HG03097 (cell line): Measurements from ENCODE around the gene MYB.
"Not testable (repeated sequence)": the region's sequence is repeated elsewhere in the genome, so short reads cannot be mapped to it uniquely, and the experiment has no call there.

ENCODE experiments used
- ATAC-seq: cut with Tn5 transposase; IDR thresholded peaks from one replicate; pipeline ENCODE4 v1.9.1; 2021; ENCODE audit not compliant: unreplicated experiment, low FRiP score

The MYB gene

GRCh38 chr6:135240711-135241110, 59.6 kb downstream of the MYB start:
- ATAC-seq = no peak

DNA sequence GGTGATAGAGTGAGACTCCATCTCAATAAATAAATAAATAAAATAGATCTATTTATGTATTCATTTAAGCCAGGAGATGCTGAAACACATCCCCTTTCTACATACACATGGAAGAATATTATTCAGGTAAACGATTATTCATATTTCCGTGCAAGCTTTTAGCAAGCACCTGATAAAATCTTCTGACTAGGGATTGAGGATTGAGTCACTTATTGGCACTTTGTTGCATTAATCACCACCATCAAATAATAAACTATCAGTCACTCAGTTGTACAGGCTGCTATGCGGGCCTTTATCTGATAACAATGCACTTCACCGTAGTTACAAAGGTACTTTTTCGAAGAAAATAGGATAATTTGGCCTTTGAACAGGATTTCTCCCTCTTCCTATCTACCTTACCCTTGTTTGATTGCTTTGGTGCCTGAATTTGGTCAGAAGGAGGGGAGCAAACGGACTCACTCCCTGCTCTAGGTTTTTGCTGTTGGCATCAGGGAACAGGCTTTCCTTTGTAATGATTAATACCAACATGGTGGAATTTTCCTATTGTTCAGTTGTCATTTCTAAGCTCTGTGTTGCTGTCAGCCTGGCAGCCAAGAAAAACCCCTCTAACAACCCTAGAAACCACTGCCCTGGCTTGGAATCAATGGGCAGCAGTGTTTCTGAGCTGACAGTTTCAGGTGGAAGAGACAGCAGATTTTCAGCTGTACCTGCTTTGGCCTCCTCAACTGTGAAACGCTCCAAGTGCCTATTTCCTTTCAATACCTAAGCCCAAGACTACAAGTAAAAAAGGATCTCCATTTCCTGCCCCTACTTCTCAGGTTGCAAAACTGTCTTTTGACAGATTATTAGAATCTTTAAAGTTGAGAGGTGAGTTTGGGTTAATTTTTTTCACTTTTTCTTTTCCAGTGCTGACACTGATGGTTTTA, 63.0 kb downstream of the MYB start:
- ATAC-seq = no peak

DNA sequence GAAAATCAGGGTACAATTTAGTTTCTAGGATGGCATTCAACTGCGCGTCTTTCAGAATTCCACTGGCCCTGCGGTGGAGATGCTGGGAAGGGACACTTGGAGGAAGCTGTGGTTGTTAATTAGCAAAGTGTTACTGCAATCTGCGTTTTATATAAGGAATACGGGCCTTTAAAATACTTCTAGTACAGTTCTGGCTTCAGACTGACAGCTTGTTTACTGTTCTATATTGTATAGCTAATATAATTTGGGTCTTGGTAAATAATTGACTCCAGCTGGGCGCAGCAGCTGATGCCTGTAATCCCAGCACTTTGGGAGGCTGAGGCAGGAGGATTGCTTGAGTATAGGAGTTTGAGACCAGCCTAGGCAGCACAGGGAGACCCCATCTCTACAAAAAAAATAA, 63.7 kb downstream of the MYB start:
- no peak for ATAC-seq

DNA sequence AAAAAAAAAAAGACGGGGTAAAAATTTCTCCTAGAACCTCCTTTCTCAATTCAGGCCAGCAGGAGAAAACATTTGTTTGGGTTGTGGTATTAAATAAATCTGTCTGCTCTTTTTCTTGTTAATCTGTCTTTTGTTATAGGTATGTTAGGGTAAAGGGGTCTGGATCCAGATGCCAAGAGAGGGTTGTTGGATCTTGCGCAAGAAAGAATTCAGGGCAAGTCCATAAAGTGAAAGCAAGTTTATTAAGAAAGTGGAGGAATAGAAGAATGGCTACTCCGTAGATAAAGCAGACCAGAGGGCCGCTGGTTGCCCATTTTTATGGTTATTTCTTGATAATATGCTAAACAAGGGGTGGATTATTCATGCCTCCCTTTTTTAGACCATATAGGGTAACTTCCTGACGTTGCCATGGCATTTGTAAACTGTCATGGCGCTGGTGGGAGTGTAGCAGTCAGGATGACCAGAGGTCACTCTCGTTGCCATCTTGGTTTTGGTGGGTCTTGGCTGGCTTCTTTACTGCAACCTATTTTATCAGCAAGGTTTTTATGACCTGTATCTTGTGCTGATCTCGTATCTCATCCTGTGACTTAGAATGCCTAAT, 65.4 kb downstream of the MYB start:
- not testable (repeated sequence) for ATAC-seq

DNA sequence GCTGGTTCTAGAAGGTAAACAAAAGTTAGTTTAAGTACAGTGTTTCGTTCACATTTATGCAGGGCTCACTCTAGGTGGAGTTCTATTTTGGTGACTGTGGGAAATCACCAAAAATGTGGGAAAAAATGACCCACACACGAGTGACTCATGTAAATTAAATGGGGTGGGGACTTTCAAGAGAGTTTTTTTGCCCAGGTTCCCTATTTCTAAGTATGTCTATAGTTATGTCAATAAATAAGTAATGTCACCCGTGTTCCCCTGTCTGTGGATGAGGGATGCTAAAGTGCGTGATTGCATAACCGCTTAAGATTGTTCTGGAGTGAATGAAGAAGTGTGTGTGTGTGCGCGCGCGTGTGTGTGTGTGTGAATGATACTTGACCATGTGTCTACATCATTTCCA, 69.1 kb downstream of the MYB start:
- no peak for ATAC-seq

GRCh38 chr6:135250751-135251497, 69.8 kb downstream of the MYB start:
- ATAC-seq = no peak

GRCh38 chr6:135251498-135252441, 70.7 kb downstream of the MYB start:
- no peak for ATAC-seq

- no peak for ATAC-seq
These were observed 73.4 kb downstream of the MYB start for GRCh38 chr6:135254471-135254870.

DNA sequence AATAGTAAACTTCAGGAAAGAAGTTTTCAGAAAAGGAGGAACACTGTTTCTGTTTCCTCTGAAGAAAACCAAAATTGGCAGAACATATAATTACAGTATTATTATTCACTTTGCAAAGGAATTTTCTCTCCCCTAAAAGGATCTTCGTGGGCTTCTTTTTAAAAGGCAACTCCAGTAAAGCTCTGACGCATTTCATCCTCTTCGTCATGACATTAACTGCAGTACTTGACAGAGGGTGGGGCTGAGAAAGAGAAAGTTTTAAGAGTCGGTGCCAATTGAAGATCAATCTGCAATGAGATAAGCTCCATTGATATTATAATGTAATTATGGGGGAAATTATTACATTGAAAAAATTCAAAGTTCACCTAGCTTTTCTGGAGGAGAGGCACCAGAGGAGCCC, 75.8 kb downstream of the MYB start:
- no peak for ATAC-seq

DNA sequence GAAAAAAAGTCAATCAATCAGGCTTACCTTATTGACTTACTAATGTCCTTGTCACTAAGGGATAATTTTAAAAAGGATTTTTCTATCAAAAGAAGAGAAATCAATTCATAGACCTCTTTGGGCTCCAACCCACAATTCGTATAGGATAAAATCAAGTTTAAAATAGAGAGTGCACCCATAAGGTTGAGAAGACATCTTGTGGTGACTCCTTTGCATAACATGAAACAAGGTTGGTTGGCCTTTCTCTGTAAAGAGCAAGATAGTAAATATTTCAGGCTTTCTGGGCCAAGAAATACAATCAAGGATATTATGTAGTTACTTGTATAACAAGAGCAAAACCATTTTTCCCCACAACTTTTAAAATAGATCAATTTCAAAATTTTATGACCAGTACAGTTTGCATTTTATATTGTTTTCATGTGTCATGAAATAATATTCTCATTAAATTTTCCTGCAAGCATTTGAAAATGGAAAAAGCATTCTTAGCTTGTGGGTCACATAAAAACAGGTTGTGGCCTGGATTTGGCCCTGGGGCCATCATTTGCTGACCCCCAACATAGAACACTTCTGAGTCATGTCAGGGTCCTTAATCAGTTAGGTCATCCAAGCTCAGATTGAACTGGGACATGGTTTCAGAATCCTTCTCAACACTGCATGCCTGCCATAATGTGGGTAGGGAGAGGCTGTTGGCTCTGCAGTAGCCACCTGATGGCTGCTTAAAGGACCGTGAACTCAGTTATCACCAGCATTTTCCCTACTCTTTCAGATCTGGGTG, 76.7 kb downstream of the MYB start:
- no peak for ATAC-seq

- no peak for ATAC-seq
These were observed 77.9 kb downstream of the MYB start for GRCh38 chr6:135258970-135259369.

- ATAC-seq = no peak
These were observed 79.5 kb downstream of the MYB start for GRCh38 chr6:135260612-135261011.

DNA sequence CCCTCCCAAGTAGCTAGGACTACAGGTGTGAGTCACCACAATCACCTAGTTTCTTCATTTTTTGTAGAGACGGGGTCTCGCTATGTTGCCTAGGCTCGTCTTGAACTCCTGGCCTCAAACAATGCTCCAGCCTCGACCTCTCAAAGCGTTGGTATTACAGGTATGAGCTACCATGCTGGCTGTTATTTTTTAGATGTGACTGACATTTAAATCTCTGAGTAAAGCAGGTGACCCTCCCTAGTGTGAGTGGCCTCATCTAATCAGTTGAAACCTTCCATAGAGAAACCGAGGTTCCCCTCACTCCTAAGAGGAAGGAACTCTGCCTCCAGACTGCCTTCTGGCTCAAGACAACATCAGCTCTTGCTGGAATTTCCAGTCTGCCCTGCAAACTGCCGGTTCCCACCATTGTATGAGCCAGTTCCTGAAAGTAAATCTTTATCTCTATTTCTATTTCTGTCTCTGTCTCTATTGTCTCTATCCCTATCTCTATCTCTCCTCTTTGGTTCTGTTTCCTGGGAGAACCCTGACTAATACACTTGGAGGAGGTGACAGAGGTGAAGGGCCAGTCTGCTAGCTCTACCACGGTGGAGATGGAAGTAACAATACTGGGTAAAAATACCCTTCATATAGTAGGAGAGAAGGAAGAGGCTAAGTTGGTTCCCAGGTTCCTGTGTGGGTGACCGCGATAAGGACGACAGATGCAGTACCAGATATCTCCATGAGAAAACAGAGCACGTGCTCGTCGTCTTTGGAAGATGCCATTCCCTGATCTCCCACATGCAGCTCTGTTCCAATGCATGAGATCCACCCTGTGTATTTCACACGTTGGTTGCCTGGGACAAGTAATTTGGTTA, 81.0 kb downstream of the MYB start:
- no peak for ATAC-seq

DNA sequence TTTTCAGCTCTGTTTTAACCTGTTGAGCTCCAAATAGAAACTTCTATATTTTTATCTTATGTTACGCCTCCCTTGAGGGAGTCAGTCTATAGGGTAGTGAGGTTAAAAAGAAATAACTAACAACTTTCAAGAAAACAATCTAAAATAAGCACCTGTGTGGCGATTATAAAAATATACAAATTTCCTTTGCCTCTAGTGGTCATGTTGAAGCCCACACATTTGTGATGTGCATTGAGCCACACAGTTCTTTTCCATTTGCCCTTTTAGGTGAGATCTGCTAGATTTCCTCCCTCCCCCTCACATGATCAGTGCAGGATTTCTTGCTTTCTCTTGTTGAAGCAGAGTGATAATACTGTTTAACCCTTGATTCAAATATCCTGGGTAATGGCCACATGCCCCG, 84.2 kb downstream of the MYB start:
- ATAC-seq = no peak

- ATAC-seq = no peak
These were observed 85.6 kb downstream of the MYB start for GRCh38 chr6:135266675-135267074.

DNA sequence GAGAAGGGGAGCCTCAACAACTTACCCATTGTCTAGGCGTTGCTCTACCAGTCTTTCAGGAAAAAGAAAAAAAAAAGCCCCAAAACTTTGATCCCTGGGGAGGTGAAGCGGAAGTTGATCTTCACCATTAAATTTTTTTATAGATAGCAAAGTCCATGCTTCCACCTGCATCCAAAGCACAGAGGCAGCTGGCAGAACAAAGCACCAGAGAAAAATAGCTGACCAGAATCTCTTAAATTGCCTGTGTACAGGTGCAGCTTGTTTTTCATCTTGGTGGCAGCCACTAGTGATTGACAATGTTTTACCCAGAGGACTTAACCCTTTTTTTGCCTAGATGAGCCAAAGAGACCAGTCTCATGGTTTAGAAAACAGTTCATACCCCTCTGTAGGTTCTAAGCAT, 86.0 kb downstream of the MYB start:
- ATAC-seq = no peak

- ATAC-seq = no peak
These were observed 87.2 kb downstream of the MYB start for GRCh38 chr6:135268263-135268662.

GRCh38 chr6:135268740-135269139, 87.6 kb downstream of the MYB start:
- ATAC-seq = no peak
